Activated CD8-positive, alpha-beta memory T cell treated with anti-CD3 and anti-CD28 coated beads for 24 hours (primary cell): ENCODE data around the gene CASK.
"Not testable (repeated sequence)": the region's sequence is repeated elsewhere in the genome, so short reads cannot be mapped to it uniquely, and the experiment has no call there.

ENCODE experiments used
- DNase-seq: peaks from one replicate; pipeline ENCODE4 v3.0.0-alpha.2; 2020

Gene CASK

DNA sequence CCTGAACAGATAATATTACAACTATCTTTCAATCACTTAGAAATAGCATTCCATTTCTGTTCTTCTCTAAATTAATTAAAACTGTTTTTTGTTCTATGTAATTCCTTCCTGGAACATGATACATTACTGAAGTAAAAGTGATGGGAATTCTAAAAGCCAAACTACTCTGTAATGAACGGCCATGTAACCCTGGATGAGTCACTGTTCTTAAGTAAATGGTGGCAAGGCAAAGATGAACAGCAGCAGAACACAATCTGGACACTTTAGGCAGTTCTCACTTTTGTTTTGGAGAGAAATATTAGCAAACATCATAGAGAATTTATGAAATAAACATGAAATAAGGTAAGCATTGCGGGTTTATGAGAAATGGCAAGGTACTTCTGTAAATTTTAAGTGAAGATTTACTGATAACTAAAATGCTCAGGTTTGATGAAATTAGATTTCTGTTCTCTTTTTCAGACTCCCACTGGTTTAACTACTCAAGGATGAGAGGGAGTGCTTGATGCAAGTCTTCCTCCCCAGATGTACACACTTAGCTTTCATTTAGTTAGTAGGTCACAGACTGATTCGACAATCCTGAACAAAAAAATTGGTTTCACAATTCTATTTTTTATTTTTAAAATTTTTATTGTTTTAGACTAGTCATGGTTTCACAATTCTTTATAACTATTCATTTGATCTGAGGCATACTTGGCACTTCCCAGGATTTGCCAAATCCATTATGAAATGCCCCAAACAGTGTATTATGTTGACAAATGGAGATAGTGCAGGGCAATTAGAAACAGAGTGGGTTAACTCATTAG is 200.3 kb downstream of the CASK start:
- no peak for DNase-seq

DNA sequence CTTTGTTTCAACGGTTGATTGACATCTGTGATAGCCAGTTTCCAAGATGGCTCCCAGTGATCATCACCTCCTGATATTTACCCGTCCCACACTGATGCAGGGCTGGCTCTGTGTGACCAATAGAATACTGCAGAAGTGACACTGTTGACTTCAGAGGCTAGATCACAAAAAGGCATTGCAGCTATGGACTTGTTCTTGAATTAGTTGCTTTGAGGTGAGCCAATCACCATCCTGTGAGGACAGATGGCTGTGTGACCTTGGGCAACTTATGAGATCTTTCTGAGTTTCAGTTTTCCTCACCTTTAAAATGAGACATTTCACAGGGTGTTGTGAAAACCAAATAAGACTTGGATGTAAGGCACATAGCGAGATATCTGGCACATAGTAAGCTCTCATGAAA is 201.1 kb downstream of the CASK start:
- DNase-seq, result no peak

DNA sequence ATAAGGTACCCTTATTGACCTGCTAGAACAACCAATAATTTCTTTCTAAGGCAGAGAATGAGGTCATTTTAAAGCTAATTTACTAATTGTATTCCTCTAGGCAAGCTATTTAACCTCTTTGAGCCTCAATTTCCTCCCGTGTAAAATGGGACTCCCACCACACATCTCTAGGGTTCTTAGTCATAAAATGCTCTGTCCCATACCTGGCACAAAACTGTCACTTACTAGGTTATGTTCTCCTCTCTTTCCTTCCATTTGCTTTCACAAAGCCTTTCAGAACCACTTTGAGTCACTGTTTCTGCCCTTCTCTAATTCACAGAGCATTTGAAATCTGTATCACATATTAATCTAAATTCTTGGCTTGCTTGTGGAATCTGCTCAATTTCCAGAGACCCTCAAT is 201.8 kb downstream of the CASK start:
- no peak for DNase-seq

DNA sequence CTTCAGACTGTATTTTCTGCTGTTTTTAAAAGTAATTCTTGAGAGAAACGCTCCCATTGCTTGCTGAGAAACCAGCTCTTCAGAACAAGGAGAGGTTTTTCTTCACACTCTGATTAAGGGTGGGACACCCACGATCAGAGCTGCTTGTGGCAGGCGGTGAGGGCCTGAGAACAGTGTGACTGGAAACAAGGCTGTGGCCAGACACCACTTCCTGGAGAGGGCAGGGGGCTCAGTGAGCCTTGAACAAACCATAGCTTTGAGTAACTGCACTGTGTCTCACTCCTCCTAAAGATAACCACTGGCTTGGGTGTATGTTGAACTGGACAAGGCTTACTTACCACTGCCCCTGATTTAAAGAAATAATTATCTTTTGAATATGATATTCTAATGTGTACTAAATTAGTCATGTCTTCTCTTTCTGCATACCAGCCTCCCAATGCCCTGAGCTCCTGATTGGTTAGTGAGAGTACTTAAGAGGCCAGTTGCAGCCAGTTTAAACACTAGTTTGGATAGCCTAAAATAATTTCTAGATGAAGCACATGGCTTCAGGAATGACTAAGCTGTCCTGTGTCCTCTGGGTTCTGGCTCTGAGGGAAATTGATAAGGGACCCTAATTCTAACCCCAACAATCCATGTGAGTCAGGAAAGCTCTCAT is 203.1 kb downstream of the CASK start:
- DNase-seq, result peak; percentile 66

DNA sequence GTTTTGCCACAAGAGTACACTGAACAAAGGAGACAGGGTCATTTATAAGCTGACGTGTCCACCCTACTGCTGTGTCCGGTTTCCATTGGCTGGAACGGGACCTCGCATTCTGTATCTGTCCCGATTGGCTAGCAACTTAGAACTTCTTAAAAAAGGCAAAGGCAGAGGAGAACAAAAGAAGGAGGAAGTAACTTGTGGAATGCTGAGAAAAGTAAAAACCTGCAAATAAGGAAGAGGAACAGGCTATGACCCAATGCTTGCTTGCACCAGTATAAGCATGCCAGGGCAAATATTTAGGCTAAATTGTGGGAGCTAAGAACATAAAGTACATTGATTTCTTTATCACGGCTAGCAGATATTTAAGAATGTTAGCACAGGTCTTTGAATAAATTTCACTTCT is 203.7 kb downstream of the CASK start:
- DNase-seq, result not testable (repeated sequence)

DNA sequence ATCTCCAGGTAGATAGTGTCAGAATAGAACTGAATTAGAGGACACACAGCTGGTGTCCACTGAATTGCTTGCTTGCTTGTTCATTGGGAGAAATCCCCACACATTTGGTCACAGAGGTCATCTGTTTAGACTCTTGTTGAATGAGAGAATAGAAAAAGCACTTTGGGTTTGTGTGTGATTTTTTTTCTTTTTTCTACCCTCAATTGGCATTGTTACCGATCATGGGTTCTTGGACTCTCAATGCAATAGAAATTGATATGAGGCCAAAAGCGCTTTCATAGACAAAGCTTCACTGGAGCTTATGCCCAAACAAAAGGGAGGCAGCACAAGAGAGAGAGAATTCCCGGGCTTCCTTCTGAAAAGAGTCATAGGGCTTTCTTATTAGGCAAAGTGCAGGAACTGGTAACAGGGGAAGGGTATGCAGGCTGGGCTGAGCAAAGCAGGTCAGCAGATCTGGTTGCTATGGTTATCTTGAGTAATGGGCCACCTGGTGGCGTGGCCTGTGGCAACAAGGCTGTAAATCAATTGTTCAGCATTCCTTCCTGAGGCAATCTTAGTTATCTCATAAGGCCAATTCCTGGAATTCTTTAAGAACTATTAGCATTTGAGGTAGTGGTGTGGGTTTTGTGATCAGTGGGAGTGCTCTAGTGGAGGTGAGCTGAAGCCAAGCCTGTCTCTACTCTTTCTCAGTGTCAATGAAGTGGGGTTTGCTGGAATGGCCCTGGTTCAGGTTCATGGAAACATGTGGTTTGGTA is 204.7 kb downstream of the CASK start:
- no peak for DNase-seq

DNA sequence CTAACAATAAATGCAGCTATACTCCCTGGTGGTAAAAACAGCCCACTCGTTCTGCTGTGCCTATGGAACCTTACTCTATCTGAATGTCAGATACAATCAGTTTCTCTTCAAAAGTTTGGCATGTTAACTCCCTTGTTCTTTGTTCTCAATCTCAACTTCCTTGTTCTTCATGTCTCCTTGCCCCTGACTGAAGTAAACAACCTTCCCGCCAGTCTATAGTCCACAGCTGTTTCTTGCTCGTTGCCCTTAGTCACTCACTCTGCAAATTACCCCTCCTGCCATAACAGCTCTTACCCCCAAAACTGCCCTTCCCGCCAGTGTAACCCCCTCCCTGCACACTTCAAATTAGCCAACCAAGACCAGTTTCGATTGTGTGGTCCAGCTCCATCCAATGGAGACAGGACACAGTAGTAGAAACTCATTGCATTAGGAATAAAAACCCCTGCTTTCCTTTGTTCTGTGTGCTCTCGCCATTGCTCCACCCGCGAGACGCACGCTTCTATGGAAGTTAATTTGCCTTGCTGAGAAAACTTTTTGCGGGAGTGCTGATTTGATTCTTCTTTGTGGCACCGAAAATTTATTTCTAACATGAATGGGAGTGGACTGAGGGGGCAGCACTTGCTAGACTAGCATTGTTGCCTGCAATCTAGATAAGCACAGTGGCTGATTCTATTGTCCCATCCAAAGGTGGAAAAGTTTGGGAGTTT is 206.4 kb downstream of the CASK start:
- no peak for DNase-seq

DNA sequence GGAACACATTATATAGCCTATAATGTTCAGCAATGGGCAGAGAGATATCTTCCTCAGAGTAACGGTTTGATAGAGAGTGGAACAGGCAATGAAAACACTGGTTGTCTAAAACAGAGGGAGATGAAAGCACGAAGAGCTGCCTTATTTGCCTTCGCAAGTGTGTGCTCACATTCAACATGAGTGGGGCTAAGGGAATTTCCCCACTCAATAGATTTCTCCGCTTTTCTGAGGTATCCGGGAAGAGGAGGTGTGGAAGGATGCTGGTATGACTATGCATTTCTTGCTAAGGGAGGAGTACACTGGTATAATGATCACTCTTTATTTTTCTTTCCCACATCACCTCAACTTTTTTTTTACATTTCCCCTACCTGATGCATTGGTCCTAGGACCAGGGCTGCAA is 207.1 kb downstream of the CASK start:
- no peak for DNase-seq

DNA sequence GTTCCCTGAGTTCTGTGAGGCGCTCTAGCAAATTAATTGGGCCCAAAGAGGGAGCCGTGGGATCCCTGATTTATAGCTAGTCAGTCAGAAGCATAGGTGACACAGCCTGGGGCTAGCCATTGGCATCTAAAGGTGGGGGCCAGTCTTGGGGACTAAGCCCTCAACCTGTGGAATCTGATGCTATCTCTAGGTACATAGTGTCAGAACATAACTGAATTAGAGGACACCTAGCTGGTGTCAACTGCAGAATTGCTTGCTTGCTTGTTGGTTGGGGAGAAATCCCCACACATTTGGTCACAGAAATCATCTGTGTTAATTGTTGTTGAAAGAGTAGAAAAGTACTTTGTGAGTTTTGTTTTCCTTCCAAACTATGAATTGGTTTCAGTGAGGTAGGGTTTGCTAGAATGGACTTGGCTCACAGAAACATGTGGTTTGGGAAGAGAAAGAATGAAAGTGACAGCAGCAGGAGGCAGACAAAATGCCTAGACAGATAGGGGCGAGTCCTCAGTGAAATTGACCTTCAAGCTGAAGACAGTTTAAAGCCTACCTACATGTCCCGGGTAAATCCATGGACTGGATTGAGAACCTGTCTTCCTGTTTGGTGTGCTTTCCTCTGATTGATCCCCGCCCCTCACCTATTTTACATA is 212.2 kb downstream of the CASK start:
- DNase-seq, result no peak

DNA sequence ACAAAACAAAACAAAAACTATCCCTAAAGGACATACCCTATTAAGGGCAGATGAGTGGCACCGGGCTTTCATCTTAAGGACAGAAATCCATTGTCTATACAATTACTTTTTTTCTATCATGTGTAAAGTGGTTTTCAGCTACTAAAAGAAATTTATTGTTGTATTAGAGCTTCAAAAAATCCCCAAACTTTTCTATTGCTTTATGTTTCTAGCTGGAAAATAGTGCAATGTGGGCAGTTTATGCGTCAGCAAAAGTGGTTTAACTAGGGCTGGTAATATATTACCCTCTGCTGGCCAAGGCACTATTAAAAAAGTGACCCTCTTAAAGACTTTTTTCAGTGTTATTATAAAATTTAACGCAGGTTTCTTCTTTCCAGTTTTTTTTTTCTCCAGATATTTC is 214.9 kb downstream of the CASK start:
- DNase-seq, result no peak

DNA sequence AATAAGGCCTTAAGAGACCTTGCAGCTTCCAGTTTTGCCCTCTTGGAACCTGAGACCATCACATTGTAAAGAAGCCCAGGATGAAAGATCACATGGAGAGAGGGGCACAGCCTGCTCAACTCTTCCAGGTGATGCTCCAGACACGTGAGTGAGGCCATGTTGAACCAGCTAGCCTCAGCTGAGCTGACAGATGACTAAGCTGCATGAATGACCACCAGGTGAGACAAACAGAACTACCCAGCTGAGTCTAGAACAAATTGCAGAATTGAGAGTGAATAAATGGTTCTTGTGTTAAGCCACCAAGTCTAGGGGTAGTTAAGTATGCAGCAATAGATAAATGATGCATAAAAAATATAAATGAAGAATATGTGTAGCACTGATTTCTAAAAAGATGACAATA is 216.1 kb downstream of the CASK start:
- DNase-seq, result no peak

DNA sequence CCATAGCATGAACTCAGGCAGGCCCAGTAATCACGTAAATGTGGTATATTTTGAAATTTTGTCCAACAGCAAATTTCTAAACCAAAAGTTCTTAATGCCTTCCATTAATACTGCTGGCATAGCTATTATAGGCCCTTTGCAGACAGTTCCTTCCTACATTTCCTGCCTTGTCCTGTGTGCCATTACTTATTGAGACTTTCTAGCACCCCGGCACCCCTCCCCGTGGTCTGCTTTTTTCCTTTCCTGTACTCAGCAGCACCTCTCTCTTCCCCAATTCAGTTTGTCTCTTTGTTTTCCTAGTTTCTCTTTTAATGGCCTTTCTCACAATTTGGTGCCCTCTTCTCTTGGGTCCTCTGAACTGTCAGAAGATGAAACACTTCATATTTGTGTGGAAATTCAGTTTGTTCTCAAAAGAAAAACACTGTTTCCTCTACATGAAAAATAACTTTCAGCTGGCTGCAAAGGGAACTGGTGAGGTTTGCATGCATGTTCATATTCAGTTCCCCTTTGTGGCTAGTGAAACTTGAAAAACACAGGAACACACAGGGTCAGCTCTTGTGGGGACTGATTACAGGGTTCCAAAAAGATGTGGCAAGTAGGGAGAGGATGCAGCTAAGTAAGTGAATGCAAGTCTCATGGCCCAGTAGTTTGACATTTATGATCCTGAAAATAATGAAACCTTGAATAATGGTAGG is 217.5 kb downstream of the CASK start:
- no peak for DNase-seq

DNA sequence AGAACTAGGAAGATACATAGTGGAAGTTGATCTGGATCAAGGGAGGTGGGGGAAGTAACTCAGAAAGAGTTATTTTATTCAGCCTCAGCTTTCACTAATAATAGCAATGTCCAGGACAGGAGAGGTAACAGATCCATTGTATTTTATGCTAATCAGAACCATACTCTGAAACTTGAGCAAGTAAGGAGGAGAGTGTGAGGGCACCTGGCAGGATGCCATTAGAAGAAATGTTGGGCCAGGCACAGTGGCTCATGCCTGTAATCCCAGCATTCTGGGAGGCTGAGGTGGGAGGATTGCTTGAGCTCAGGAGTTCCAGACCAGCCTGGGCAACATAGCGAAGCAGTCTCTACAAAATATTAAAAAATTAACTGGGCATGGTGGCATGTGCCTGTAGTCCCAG is 218.3 kb downstream of the CASK start:
- DNase-seq, result no peak

DNA sequence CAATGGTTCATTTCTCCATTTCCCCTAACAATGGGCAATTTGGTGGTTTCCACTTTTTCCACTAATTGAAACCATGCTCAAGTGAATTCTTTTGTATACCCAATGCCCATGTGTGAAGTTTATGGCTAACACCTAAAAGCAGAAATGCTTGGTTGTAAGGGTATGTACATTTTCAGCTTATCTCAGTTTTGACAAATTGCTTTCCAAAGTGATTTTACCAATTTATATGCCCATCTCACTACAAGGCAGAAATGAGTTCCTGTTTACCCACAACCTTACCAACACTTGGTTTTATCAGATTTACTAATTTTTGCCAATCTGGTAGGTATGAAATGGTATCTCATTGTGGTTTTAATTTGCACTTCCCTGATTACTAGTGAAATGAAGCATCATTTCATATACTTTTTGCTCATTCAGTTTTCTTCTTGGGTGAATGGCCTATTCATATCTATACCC is 219.8 kb downstream of the CASK start:
- no peak for DNase-seq

DNA sequence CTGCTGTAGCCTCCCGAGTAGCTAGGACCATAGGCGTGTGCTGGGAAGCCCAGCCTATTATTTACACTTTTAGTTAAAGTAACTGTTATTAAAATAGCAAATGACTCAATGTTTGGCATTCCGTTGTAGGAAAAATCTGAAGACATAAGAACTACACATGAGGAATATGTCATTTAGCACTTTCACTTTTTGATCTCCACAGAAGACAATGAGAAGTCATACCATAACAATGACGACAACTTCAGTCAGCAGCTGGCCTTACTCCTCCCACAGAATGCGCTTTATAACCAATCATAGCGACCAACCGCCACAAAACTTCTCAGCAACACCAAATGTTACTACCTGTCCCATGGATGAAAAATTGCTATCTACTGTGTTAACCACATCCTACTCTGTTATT is 227.9 kb downstream of the CASK start:
- no peak for DNase-seq

DNA sequence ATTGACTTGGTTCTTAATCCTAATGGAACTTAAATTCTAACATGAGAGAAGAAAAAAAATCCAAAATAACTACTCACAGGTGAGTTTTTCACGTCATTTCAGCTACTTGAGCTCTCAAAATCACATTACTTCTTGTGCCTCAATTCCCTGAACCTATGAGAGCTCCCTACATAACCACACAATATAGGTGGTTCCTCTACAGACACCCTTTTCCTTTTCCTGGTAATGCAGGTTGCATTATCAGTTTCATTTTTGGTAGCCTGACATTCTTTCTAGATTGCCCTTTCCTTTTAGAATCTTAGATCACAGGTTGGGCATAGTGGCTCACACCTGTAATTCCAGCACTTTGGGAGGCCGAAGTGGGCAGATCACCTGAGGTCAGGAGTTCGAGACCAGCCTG is 230.3 kb downstream of the CASK start:
- DNase-seq, result no peak

DNA sequence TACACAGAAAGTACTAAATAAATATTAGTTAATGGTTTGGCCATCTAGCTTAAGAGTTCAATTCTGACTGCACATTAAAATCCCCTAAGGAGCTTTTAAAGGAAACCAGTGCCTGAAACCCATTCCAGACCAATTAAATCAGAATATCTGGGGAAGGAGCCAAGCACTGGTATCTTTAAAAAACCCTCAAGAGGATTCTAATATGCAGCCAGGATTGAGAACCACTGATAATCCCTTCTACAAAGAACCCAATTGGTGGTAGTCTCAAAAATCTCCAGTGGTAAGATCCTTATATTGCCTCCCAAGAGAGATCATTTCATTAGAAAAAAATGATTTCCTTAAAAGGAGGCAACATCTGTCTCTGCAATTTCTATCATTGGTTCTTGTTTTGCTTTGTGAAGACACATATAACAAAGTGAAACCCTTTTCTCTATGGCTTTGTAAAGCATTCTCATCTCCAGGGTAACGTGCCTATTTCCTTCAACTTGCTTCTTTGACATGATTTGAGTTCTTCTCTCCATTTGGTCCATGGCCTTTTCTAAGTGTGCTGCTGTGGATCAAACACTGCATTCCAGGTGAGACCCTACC is 231.1 kb downstream of the CASK start:
- DNase-seq, result no peak

DNA sequence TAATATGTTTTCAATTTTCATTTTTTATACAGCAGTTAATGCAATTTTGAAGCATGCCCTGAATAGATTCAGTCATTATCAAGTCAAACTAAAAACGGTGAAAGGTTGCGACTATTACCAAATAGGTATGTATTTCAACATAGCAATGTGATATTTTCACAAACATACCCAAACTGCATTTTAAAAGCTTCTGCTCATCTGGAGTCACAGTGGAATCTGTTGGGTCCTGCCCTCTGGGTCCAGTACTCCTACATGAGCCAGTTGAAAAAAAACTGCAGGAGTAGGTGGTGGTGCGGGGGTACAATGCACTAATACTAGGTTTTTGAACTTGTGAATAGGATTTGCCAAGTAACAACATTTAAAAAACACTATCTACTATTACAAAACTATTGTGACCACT is 233.6 kb downstream of the CASK start:
- no peak for DNase-seq

DNA sequence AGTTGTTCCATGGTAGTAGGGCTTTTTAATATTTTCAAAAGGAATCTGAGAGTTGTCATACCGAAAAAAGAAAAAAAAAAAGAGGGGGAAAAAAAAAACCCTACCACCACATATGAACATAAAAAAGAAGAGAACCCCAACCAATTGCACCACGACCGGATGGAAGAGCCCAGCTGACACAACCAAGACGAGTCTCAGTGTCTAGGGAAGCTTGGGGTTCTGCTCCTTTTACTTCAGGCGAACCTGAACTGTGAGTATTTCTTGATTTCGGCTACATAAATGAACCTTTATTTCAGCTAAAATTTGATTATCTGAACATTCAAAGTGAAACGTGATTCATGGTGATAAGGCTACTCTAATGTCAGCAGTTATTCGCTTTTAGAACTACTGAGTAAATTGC is 234.5 kb downstream of the CASK start, which contains the start of gene GPR34:
Gene GPR34, plus strand, starts transcription at position 139 of the 400 bp plus-strand sequence. CDS start 6,661 bp downstream, outside the sequence.
- DNase-seq, result no peak

DNA sequence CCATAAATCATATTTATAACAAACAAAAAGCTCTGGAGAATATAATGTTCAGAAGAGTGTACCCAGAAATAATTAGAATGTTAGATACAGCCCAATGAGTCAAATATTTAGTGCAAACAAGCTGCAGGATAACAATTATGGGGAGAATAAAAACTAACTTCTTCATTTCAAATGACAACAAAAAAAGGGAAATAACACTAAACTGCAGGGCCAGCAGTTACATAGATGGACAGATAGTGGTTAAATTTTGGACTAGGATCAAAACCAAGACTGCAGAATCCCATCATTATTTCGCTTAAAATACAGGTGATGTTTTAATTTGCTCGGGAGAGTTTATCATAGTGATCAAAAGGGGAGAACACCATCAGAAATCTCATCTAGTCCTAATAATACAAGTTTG is 235.2 kb downstream of the CASK start:
- DNase-seq, result no peak

DNA sequence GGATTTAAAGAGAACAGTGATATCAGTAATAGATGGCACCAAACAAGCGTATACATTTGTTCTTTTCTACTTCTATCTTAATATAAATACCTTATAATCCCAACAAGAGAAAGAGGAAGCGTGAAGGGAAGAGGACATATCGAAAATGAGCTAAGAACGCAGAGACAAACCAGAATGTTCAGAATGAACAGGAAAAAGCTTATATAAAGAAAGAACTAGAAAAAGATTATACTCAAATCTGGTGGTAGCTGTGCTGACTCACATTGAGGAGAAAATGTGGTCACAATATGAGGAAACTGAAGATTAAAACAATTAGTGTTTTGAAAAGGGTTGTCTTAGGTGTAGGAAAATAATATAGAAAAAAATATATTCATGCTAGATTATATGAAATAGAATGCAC is 236.6 kb downstream of the CASK start:
- DNase-seq, result no peak

DNA sequence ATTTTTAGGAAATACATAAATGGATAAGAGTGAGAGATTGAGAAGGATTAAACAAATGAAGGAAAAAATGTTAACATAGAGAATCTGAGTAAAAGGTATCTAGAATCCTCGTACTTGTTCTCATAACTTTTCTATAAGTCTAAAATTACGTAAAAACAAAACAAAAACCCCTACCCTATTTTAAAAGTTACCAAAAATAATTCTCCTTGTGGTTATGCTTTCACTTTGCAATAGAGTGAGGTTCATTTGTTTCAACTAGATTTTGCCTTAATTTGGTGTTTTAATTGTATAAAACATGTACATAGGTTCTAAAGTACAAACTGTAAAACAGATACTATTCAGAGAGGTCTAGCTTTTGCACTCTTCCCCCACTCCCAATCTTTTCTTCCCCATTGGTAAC is 238.4 kb downstream of the CASK start:
- DNase-seq, result no peak
